H1 (cell line): ENCODE data around the gene SKAP1. TPM values are rescaled to one million over a fixed set of nuclear protein-coding genes. Genes with fewer than 3 reads are reported as not detected.

Experiments
- CTCF ChIA-PET: fragments of 300-600 bp; sonication (Branson Sonifier 250); formaldehyde crosslinking; loops from one replicate; lab custom pipeline; 2021; ENCODE audit not compliant: partially characterized antibody; lab: Charles Lee
- POLR2A ChIA-PET: fragments of 300-600 bp; sonication (Branson Sonifier 250); formaldehyde crosslinking; loops from one replicate; lab custom pipeline; 2021; ENCODE audit warnings: inconsistent platforms; ENCODE audit not compliant: partially characterized antibody; lab: Charles Lee
- DNase-seq, 2 experiments: peaks; one replicate each; pipeline versions ENCODE4 v3.0.0 to v3.0.0-alpha.2; 2010 to 2022; ENCODE audit warnings: low spot score in 2 of 2, low read depth in 1 of 2, mixed read lengths in 1 of 2
- FAIRE-seq: peaks from 2 replicates; lab custom pipeline; 2011; peaks lifted over from hg19 to GRCh38; lab: Jason Lieb, UNC
- H2AFZ ChIP-seq: 2 replicates; pipeline ENCODE4 v1.8.1; 2012; ENCODE audit warnings: low read length, inconsistent platforms
- H2AK5ac ChIP-seq: 2 replicates; pipeline ENCODE4 v1.6.1; 2013; ENCODE audit warnings: low read depth, low read length
- H2BK120ac ChIP-seq: replicated peaks from 2 replicates; pipeline ENCODE3; 2013; ENCODE audit warnings: low read depth, low read length, inconsistent platforms
- H2BK12ac ChIP-seq: 2 replicates; pipeline ENCODE4 v1.6.1; 2013; ENCODE audit warnings: low read depth, low read length
- H2BK15ac ChIP-seq: 2 replicates; pipeline ENCODE4 v1.6.1; 2013; ENCODE audit warnings: low read length
- H2BK20ac ChIP-seq: 2 replicates; pipeline ENCODE4 v1.6.1; 2013; ENCODE audit warnings: low read length
- H2BK5ac ChIP-seq: 2 replicates; pipeline ENCODE4 v1.6.1; 2013; ENCODE audit warnings: low read depth, low read length
- H3K14ac ChIP-seq: 2 replicates; pipeline ENCODE4 v1.6.1; 2013; ENCODE audit warnings: inconsistent platforms; ENCODE audit not compliant: insufficient read length
- H3K18ac ChIP-seq: 2 replicates; pipeline ENCODE4 v1.6.1; 2013; ENCODE audit warnings: low read length; ENCODE audit errors: extremely low read depth
- H3K23ac ChIP-seq: 2 replicates; pipeline ENCODE4 v1.6.1; 2013; ENCODE audit warnings: inconsistent platforms; ENCODE audit not compliant: insufficient read length
- H3K23me2 ChIP-seq: 2 replicates; pipeline ENCODE4 v1.6.1; 2013; ENCODE audit warnings: low read depth, low read length
- H3K27ac ChIP-seq: 2 replicates; pipeline ENCODE4 v1.6.1; 2011; ENCODE audit warnings: low read depth, low read length, inconsistent platforms
- H3K27me3 ChIP-seq, 4 experiments: replicated peaks in 1 of 4; 1 replicate in 1 of 4; 2 replicates in 3 of 4; pipeline versions ENCODE4 v1.6.1 to v1.8.1; 2011 to 2013; ENCODE audit warnings: low read length in 3 of 4, mild to moderate bottlenecking in 3 of 4, inconsistent platforms in 2 of 4, mixed read lengths in 2 of 4, moderate library complexity in 1 of 4; ENCODE audit not compliant: control insufficient read depth in 3 of 4, insufficient read depth in 3 of 4; ENCODE audit errors: extremely low read depth in 1 of 4
- H3K36me3 ChIP-seq, 4 experiments: 2 replicates each; pipeline versions ENCODE4 v1.6.1 to v1.8.1; 2011 to 2013; ENCODE audit warnings: mild to moderate bottlenecking in 4 of 4, low read length in 3 of 4, moderate library complexity in 2 of 4, control low read depth in 1 of 4, inconsistent platforms in 1 of 4; ENCODE audit not compliant: insufficient read depth in 4 of 4, control insufficient read depth in 2 of 4
- H3K4ac ChIP-seq: replicated peaks from 2 replicates; pipeline ENCODE3; 2013; ENCODE audit warnings: low read length, low read depth, mixed read lengths, inconsistent platforms; ENCODE audit not compliant: insufficient read length
- H3K4me1 ChIP-seq, 4 experiments: replicated peaks in 1 of 4; 1 replicate in 1 of 4; 2 replicates in 3 of 4; pipeline versions ENCODE4 v1.6.1 to v1.8.1; 2011 to 2013; ENCODE audit warnings: low read length in 3 of 4, inconsistent platforms in 2 of 4, mixed read lengths in 1 of 4; ENCODE audit not compliant: insufficient read depth in 4 of 4, control insufficient read depth in 3 of 4
- H3K4me2 ChIP-seq, 2 experiments: 2 replicates each; pipeline versions ENCODE4 v1.6.1 to v1.8.1; 2011 to 2013; ENCODE audit warnings: low read depth in 2 of 2, low read length in 2 of 2, control low read depth in 1 of 2, inconsistent platforms in 1 of 2, mild to moderate bottlenecking in 1 of 2; ENCODE audit not compliant: insufficient read depth in 1 of 2
- H3K4me3 ChIP-seq, 4 experiments: fragments of 200-600, 300-600 bp in 1 of 4; sonication (generic), shearing (Covaris generic), sonication (Bioruptor Twin) in 1 of 4; 2 replicates each; pipeline versions ENCODE4 v1.5.1 to v1.8.1; 2011 to 2016; ENCODE audit warnings: low read length in 4 of 4, low read depth in 3 of 4, control low read depth in 2 of 4, inconsistent platforms in 2 of 4, mild to moderate bottlenecking in 2 of 4, mixed read lengths in 1 of 4, moderate library complexity in 1 of 4; ENCODE audit not compliant: insufficient read depth in 2 of 4; ENCODE audit errors: extremely low read depth in 1 of 4
- H3K56ac ChIP-seq: replicated peaks from 2 replicates; pipeline ENCODE3; 2013; ENCODE audit warnings: low read depth, mild to moderate bottlenecking, mixed read lengths, low read length, inconsistent platforms; ENCODE audit not compliant: insufficient read length
- H3K79me1 ChIP-seq: 2 replicates; pipeline ENCODE4 v1.6.1; 2013; ENCODE audit warnings: low read depth, low read length, control low read depth
- H3K79me2 ChIP-seq, 2 experiments: 2 replicates each; pipeline versions ENCODE4 v1.6.1 to v1.8.1; 2012 to 2013; ENCODE audit warnings: low read length in 2 of 2, mild to moderate bottlenecking in 2 of 2, inconsistent platforms in 1 of 2; ENCODE audit not compliant: insufficient read depth in 2 of 2, control insufficient read depth in 1 of 2
- H3K9ac ChIP-seq, 4 experiments: replicated peaks in 1 of 4; 1 replicate in 1 of 4; 2 replicates in 3 of 4; pipeline versions ENCODE4 v1.6.1 to v1.8.1; 2011 to 2013; ENCODE audit warnings: low read depth in 3 of 4, low read length in 3 of 4, control low read depth in 2 of 4, mild to moderate bottlenecking in 2 of 4, moderate library complexity in 2 of 4, inconsistent platforms in 1 of 4; ENCODE audit errors: extremely low read depth in 1 of 4
- H3K9me3 ChIP-seq, 2 experiments: 2 replicates each; pipeline versions ENCODE4 v1.6.1 to v1.8.1; 2012 to 2013; ENCODE audit warnings: mild to moderate bottlenecking in 2 of 2, moderate library complexity in 2 of 2, control low read depth in 1 of 2, inconsistent platforms in 1 of 2, low read depth in 1 of 2, low read length in 1 of 2, mixed read lengths in 1 of 2; ENCODE audit not compliant: insufficient read depth in 2 of 2
- H4K20me1 ChIP-seq, 2 experiments: replicated peaks in 1 of 2; 2 replicates each; pipeline versions ENCODE3 to v1.8.1; 2011 to 2013; ENCODE audit warnings: inconsistent platforms in 2 of 2, low read length in 2 of 2, mild to moderate bottlenecking in 1 of 2; ENCODE audit not compliant: insufficient read depth in 2 of 2, control insufficient read depth in 1 of 2
- H4K5ac ChIP-seq: 2 replicates; pipeline ENCODE4 v1.6.1; 2013; ENCODE audit warnings: low read length, low read depth, mixed read lengths, inconsistent platforms; ENCODE audit not compliant: insufficient read length
- H4K8ac ChIP-seq: 2 replicates; pipeline ENCODE4 v1.8.0; 2013; ENCODE audit warnings: mild to moderate bottlenecking, moderate library complexity, low read length, inconsistent platforms; ENCODE audit not compliant: insufficient read depth; ENCODE audit errors: extremely low read depth
- H4K91ac ChIP-seq: replicated peaks from 2 replicates; pipeline ENCODE3; 2013; ENCODE audit warnings: low read length, mixed read lengths, inconsistent platforms; ENCODE audit not compliant: insufficient read length
- CHD1 ChIP-seq: IDR thresholded peaks from 2 replicates; pipeline ENCODE4 v1.6.1; 2012; ENCODE audit warnings: low read depth, low read length, improper control_type of control experiment
- CREB1 ChIP-seq: IDR thresholded peaks from 2 replicates; pipeline ENCODE4 v1.6.1; 2012; ENCODE audit warnings: inconsistent platforms
- GTF2F1 ChIP-seq: IDR thresholded peaks from 2 replicates; pipeline ENCODE4 v1.6.1; 2012; ENCODE audit warnings: low read depth, low read length, improper control_type of control experiment, borderline replicate concordance
- HDAC2 ChIP-seq, 2 experiments: fragments of 300-600 bp in 1 of 2; sonication (generic) in 1 of 2; IDR thresholded peaks; 2 replicates each; pipeline ENCODE4 v1.6.1; 2011 to 2012; ENCODE audit warnings: low read depth in 2 of 2, low read length in 2 of 2, mild to moderate bottlenecking in 2 of 2, moderate library complexity in 2 of 2, borderline replicate concordance in 1 of 2, inconsistent platforms in 1 of 2
- KDM1A ChIP-seq: fragments of 200-600, 300-600 bp; sonication (generic); IDR thresholded peaks from 2 replicates; pipeline ENCODE4 v1.7.1; 2016; ENCODE audit warnings: mild to moderate bottlenecking, low read length, borderline replicate concordance
- KDM5A ChIP-seq: fragments of 200-600 bp; IDR thresholded peaks from 2 replicates; pipeline ENCODE4 v1.7.1; 2012; ENCODE audit warnings: mild to moderate bottlenecking, low read length, inconsistent platforms, mixed read lengths
- MAX ChIP-seq: IDR thresholded peaks from 2 replicates; pipeline ENCODE4 v1.6.1; 2012; ENCODE audit warnings: inconsistent platforms
- SAP30 ChIP-seq: fragments of 300-600 bp; sonication (generic); IDR thresholded peaks from 2 replicates; pipeline ENCODE4 v1.7.1; 2012; ENCODE audit warnings: low read length, moderate library complexity, mild to moderate bottlenecking, inconsistent platforms; ENCODE audit not compliant: insufficient read depth, insufficient replicate concordance
- SP1 ChIP-seq: IDR thresholded peaks from 2 replicates; pipeline ENCODE4 v1.6.1; 2011; ENCODE audit warnings: low read depth, low read length
- TBP ChIP-seq: IDR thresholded peaks from 2 replicates; pipeline ENCODE4 v1.6.1; 2011; ENCODE audit warnings: low read depth, low read length, improper control_type of control experiment
- YY1 ChIP-seq: IDR thresholded peaks from 2 replicates; pipeline ENCODE4 v1.6.1; 2011; ENCODE audit warnings: low read depth, mild to moderate bottlenecking, low read length
- WGBS, 2 experiments: shearing (Covaris generic) in 1 of 2; methylation state at CpG; one replicate each; pipeline versions ENCODE4 v1.1.6 to v1.1.7; 2013 to 2015; ENCODE audit warnings: low lambda C conversion rate in 2 of 2, mixed read lengths in 2 of 2, inconsistent platforms in 1 of 2, low coverage in 1 of 2, missing lambda C conversion rate in 1 of 2; ENCODE audit not compliant: insufficient replicate concordance in 2 of 2, insufficient coverage in 1 of 2, insufficient read length in 1 of 2; ENCODE audit errors: extremely low coverage in 1 of 2, missing lambda C conversion rate in 1 of 2; 5-methylcytosine and 5-hydroxymethylcytosine counted together
- polyA plus RNA-seq, 7 experiments: library from polyadenylated mRNA; depleted of rRNA in 3 of 7; stranded (reverse) in 5 of 7; unstranded in 2 of 7; fragments of >200 nt in 5 of 7; fragments of 200-250 nt in 2 of 7; gene quantifications; 1 replicate in 5 of 7; 2 replicates in 1 of 7; 4 replicates in 1 of 7; pipeline versions ENCODE4 v1.2.1 to v1.2.3, GENCODE V29; 2011 to 2013; ENCODE audit warnings: missing spikeins in 2 of 7, mixed read lengths in 2 of 7
- total RNA-seq: library from RNA; stranded (reverse); fragmentation: NEBNext Ultra II Directional; extraction: Animal tissue kit (Norgen Biotek cat#: 25700); gene quantifications from 2 replicates; pipeline ENCODE4 v1.2.1, GENCODE V29; 2021

The SKAP1 gene
- total and polyA plus RNA-seq, 2 of the 8 experiments (the other 6 are each of a cell fraction or from before 2014, with no cell fraction given): not detected

DNA sequence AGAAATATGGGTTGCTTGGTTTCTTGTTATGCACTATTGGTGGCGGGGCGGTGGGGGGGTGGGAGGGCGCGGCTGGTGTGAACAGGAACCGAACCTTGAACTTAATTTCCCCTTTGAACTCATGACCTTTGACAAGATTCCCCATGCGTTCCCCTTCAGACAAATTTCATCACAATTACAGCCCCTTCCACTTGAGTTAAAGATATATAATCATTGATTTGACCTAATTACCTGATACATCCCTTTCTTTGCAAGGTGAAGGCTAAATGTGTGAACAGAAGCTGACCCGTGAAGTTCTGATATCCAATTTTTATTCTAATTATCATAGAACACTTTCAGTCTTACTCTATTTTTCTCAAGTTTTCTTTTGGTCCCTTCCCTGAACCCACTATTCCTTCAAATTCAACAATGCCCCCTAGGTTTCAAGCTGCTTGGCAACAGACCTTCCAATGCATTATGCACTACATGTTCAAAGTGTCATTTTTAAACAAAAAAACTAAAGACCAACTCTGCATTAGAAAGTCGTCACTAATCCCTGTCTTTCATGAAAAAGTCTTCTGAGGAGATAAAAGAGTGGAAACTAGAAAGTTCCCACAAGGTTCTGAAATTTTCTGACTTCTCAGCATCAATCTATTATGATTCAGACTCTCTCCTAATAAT is 116.8 kb downstream of the SKAP1 start:
- ChIA-PET POLR2A (no interaction called here), CTCF (interaction anchor here (0.8 to 1.2 kb wide), 2 partner anchors 33 to 59 kb away, joined by 3 to 4 read pairs; no protein-coding TSS in a partner anchor)
- no peak overlapping the region for H3K18ac ChIP-seq
- H2AFZ ChIP-seq: no peak overlapping the region
- H4K91ac ChIP-seq: no peak overlapping the region
- H3K23ac ChIP-seq: no peak overlapping the region
- H2AK5ac ChIP-seq: no peak overlapping the region
- no peaks in the 10 kb centered on the region; a peak in 2 of 7 replicates for H3K27me3 ChIP-seq
- no peak overlapping the region for H2BK120ac ChIP-seq
- no peak overlapping the region for H2BK12ac ChIP-seq
- FAIRE-seq (no peak), DNase-seq (no peak)
- TF ChIP-seq SP1 (no peak), YY1 (no peak), KDM1A (no peak), KDM5A (no peak), GTF2F1 (no peak), HDAC2 (IDR thresholded peaks at IDR 0.05; ENCODE audit: borderline replicate concordance in 1 of 2, low read depth in 2 of 2, low read length in 2 of 2) (no peak), SAP30 (no peak), TBP (no peak), CREB1 (no peak), MAX (no peak), CHD1 (no peak)
- H3K79me1 ChIP-seq: no peaks in the 10 kb centered on the region
- H3K27ac ChIP-seq: no peak overlapping the region
- no peaks in the 10 kb centered on the region for H3K23me2 ChIP-seq
- no peaks in the 10 kb centered on the region for H3K36me3 ChIP-seq
- no peak overlapping the region for H3K4ac ChIP-seq
- H3K14ac ChIP-seq: no peak overlapping the region
- no peaks in the 10 kb centered on the region for H3K79me2 ChIP-seq
- no peaks in the 10 kb centered on the region for H4K20me1 ChIP-seq
- no peaks in the 10 kb centered on the region for H3K9me3 ChIP-seq
- H3K9ac ChIP-seq: no peak overlapping the region
- no peak overlapping the region for H2BK5ac ChIP-seq
- H2BK15ac ChIP-seq: no peak overlapping the region
- H4K5ac ChIP-seq: no peak overlapping the region
- no peak overlapping the region for H3K4me3 ChIP-seq
- H4K8ac ChIP-seq: no peak overlapping the region
- no peak overlapping the region for H3K4me2 ChIP-seq
- no peak overlapping the region for H3K56ac ChIP-seq
- 89% methylated on average over 6 of the region's 8 CpGs; no CpG with 5 or more reads in 1 of the 2 experiments for WGBS, 2 experiments
- H3K4me1 ChIP-seq: no peaks in the 10 kb centered on the region
- no peak overlapping the region for H2BK20ac ChIP-seq
